A549 treated with GW870086 at 1 μM for 4 hours (cell line): Measurements from ENCODE around the gene ICAM1. TPM values are rescaled to one million over a fixed set of nuclear protein-coding genes. Genes with fewer than 3 reads are reported as not detected.

Experiments
- total RNA-seq: library from RNA; stranded (reverse); fragments of 200-300 nt; extraction: Qiagen RNA extraction; gene quantifications from 5 replicates; pipeline ENCODE4 v1.2.3, GENCODE V29; 2022; ENCODE audit warnings: low read depth

ICAM1 gene, protein sequence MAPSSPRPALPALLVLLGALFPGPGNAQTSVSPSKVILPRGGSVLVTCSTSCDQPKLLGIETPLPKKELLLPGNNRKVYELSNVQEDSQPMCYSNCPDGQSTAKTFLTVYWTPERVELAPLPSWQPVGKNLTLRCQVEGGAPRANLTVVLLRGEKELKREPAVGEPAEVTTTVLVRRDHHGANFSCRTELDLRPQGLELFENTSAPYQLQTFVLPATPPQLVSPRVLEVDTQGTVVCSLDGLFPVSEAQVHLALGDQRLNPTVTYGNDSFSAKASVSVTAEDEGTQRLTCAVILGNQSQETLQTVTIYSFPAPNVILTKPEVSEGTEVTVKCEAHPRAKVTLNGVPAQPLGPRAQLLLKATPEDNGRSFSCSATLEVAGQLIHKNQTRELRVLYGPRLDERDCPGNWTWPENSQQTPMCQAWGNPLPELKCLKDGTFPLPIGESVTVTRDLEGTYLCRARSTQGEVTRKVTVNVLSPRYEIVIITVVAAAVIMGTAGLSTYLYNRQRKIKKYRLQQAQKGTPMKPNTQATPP
- 3.4 to 5.5 TPM (median 4.2 TPM) in 5 replicates for total RNA-seq

DNA sequence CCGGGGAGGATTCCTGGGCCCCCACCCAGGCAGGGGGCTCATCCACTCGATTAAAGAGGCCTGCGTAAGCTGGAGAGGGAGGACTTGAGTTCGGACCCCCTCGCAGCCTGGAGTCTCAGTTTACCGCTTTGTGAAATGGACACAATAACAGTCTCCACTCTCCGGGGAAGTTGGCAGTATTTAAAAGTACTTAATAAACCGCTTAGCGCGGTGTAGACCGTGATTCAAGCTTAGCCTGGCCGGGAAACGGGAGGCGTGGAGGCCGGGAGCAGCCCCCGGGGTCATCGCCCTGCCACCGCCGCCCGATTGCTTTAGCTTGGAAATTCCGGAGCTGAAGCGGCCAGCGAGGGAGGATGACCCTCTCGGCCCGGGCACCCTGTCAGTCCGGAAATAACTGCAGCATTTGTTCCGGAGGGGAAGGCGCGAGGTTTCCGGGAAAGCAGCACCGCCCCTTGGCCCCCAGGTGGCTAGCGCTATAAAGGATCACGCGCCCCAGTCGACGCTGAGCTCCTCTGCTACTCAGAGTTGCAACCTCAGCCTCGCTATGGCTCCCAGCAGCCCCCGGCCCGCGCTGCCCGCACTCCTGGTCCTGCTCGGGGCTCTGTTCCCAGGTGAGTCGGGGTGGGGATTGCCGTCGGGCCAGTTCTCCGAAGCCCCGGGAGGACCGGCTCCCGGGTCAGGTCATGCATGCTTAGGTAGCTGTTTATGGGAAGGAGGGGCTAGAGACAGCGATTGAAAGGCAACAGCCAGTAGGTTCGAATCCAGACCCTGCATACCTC is at the start of gene ICAM1:
ICAM1 (plus strand) TSS at position 505 of the 779 bp plus-strand sequence; CDS start at position 545, 40 bp downstream.

DNA sequence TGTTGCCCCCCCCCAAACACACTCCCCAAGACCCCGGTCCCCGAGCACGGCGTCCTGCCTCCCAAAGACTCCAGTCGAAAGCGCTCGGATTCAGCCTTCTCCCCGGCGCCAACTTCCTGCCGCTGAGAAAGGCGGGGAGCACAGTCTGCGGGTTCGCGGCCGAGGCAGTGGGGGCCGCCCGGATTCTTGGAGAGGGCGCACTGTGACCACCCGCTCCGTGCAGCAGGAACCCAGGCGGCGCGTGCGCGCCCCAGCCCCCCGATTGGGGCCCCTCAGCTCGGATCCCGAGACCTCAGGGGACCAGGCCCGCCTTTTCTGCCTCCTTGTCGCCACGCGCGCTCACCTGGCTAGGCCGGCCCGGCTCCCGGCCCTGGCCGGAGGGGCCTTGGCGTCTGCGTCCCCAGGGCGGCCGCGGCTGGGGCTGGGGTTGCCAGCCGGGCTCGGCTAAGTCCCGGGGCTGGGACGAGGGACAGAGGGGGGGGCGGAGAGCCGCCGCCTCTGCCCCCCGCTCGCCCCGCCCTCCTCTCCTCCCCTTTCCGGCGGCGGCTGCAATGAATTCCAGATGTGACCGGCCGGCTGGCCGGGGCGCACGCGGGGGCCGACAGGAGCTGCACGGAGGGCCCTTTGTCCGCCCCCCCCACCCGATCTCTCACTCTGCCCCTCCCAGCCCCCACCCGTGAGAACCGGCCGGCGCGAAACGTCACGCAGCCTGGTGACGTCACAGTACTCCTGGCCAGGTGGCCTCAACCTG is 39.9 kb upstream of the ICAM1 start, which contains the start of gene S1PR2:
S1PR2 (minus strand) TSS at position 471 of the 751 bp plus-strand sequence. CDS start 6,426 bp downstream, outside the sequence.

DNA sequence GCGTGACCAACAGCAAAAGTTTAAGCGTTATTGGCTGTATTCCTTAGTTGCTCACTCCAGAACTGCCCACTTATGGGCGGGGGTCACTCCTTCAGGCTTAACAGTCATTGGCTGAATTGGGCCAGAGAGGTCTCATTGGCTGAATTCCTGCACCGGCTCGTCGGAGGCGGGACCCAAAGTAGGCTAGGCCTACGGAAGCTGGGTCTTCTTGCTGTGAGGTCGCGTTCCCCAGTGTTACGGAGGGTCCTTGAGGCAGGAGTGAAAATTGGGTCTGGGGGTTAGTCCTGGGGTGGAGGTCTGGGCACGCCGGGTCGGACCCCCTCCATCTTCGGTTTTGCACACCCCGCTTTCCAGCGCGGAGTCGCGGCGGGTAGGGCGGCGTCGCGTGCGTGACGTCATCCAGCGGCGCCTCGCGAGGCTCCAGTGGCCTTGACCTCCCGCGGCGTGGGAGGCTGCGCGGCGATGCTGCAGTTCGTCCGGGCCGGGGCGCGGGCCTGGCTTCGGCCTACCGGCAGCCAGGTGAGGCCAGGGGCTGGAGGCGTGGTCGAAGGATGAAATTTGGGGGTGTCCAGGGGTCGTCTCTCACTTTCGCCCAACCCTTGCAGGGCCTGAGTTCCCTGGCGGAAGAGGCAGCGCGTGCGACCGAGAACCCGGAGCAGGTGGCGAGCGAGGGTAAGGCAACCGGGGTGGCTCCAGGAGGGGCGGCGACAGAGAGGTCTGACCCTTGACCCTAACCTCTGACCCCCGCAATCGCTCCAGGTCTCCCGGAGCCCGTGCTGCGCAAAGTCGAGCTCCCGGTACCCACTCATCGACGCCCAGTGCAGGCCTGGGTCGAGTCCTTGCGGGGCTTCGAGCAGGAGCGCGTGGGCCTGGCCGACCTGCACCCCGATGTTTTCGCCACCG is 18.9 kb upstream of the ICAM1 start, which contains the start of gene MRPL4:
MRPL4 (plus strand) TSS at position 423 of the 903 bp plus-strand sequence; CDS start at position 463, 40 bp downstream.

DNA sequence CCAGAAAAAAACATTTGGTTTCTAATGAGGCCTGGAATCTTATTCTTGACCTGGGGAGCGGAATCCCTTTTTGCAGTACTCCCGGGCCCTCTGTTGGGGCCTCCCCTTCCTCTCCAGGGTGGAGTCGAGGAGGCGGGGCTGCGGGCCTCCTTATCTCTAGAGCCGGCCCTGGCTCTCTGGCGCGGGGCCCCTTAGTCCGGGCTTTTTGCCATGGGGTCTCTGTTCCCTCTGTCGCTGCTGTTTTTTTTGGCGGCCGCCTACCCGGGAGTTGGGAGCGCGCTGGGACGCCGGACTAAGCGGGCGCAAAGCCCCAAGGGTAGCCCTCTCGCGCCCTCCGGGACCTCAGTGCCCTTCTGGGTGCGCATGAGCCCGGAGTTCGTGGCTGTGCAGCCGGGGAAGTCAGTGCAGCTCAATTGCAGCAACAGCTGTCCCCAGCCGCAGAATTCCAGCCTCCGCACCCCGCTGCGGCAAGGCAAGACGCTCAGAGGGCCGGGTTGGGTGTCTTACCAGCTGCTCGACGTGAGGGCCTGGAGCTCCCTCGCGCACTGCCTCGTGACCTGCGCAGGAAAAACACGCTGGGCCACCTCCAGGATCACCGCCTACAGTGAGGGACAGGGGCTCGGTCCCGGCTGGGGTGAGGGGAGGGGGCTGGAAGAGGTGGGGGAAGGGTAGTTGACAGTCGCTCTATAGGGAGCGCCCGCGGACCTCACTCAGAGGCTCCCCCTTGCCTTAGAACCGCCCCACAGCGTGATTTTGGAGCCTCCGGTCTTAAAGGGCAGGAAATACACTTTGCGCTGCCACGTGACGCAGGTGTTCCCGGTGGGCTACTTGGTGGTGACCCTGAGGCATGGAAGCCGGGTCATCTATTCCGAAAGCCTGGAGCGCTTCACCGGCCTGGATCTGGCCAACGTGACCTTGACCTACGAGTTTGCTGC is 16.1 kb downstream of the ICAM1 start, which contains the start of gene ICAM4:
ICAM4 (plus strand) TSS at position 153 of the 935 bp plus-strand sequence; CDS start at position 211, 58 bp downstream.

DNA sequence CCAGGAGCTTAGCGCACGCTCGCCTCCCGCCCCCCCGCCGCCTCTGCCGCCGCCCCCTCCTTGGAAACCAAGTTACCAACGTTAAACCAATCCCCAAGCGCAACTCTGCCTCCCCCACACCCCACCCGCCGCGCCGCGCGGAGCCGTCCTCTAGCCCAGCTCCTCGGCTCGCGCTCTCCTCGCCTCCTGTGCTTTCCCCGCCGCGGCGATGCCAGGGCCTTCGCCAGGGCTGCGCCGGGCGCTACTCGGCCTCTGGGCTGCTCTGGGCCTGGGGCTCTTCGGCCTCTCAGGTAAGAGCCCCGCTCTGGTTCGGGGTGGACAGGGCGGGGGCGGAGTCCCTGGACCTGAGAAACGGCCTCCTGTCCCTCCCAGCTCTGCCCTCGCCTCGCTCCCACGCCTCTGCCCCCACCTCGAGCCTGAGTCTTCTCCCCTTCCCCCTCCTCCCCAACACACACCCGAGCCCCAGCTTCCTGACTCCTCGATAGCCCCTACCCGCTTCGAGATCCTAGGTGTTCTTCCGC is 19.0 kb downstream of the ICAM1 start, which contains the start of gene ICAM5:
ICAM5 (plus strand) TSS at position 117 of the 521 bp plus-strand sequence; CDS start at position 209, 92 bp downstream.

DNA sequence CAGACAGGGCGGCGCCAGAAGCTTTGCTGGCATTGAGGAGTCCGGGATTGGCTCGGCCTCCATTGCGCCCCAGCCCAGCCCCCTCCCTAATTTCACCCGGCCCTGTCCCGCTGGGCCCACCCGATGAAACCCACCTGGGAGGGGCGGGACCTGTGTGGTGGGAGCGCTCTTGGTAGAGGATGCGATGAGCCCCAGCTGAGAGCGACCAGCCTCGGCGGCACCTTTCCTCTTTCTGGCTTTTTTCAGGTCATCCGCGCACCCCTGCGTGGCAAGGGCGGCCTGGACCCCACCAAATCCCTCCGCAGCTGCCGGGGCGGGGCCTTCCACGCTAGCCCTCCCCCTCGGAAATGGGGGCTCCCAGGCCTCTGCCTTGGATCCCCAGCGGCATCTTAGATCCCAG is 38.5 kb downstream of the ICAM1 start, which contains the start of gene ZGLP1:
ZGLP1 (minus strand) TSS at position 393 of the 400 bp plus-strand sequence.

DNA sequence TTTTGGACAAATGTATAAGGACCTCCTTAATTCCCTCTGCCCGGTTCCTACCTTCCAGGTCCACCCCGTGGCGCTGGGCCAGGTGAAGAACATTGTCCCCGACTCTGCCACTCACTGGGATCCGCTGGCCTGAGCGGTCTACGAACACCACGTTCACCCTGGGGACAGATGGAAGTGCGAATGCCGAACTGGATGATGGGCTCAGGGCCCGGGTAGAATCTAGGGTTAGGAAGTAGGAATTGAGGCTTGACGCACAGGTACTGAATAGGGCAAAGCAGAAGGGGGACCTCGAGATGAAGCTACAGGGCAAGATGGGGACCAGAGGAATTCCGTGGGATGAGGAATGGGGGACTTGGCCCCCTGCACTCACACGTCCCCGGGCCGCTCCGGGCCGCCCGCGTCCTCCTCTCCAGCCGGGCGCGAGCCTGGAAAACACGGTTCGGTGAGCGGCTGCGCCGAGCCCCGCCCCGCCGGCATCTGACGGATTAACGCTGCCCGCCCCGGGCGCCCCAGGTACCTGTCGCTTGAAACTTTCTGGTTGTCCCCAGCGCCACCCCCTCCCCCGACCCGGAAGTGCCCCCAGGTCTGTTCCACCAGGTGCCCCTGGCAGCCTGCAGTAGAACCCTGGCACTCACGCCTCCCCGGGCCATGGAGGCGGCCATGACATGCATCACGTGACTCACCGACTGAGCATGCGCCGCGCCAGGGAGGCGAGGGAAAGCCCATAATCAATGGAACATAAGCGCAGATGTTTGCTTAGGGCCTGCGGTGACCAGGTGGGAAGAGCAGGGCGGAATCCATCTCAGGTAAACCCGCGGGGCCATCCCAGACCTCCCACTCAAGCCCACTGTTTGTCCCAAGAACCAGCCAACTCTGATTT is 44.7 kb downstream of the ICAM1 start, which contains the start of gene FDX2:
FDX2 (minus strand) TSS at position 681 of the 880 bp plus-strand sequence; CDS start at position 662, 19 bp downstream.

DNA sequence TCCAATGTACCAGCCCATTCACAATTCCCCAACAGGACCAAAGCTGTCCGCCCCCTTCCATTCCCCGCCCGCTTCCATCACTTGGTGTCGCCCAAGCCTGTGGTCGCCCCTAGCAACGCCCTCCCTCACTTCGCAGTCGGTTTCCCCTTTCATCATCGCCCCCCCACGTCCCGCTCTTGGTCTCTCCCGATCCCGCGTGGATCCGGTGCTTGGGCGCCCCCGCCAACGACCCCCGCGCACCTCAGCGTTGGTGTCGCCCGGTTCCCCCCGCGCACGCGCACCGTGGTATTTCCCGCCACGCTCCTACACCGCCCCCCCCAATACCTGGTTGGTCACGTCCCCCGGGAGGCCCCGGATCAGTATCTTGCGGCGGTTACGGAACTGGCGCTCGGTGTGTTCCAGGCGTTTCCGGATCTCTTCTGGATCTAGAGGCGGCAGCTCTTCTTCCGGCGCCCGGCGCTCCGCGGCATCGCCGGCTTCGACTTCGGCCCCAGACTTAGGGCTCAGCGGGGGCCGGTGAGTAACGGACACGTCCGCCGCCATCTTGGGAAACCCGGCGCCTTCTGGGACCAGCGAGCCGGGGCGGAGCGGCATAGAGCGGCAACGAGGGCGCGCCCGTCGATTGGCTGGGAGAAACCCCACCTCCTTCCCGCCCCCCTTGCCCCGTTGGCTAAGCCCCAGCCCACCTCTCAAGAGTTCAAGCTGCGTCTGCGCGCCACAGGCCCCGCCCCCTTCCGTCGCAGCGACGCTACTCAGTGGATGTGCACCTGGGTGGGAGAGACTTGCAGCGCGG is 62.2 kb downstream of the ICAM1 start, which contains the start of gene RAVER1:
RAVER1 (minus strand) TSS at position 565 of the 793 bp plus-strand sequence; CDS start at position 543, 22 bp downstream.

Other genes with a start within 250 kb of the ICAM1 start
- gene SHFL, start 184.8 kb upstream of the ICAM1 start, total RNA-seq: 6.4 to 8.6 TPM (median 7.5 TPM) in 5 replicates
- gene ANGPTL6, start 168.4 kb upstream of the ICAM1 start, total RNA-seq: 0.06 to 0.23 TPM (median 0.09 TPM) in 3 of 5 replicates, not detected in the others
- 42.9 to 59.9 TPM (median 49.7 TPM) in 5 replicates for gene PPAN, start 164.8 kb upstream of the ICAM1 start, total RNA-seq
- 5.2 to 10.9 TPM (median 7.6 TPM) in 5 replicates for gene P2RY11, start 159.4 kb upstream of the ICAM1 start, total RNA-seq
- 151 to 181 TPM (median 159 TPM) in 5 replicates for gene EIF3G, start 151.2 kb upstream of the ICAM1 start, total RNA-seq
- 52.7 to 62.9 TPM (median 60.8 TPM) in 5 replicates for gene DNMT1, start 76.2 kb upstream of the ICAM1 start, total RNA-seq
- 0.73 to 1.1 TPM (median 0.81 TPM) in 5 replicates for gene S1PR2, start 39.8 kb upstream of the ICAM1 start, total RNA-seq
- gene MRPL4, start 18.9 kb upstream of the ICAM1 start, total RNA-seq: 58.5 to 83.8 TPM (median 72.0 TPM) in 5 replicates
- 0.09 TPM in 1 of 5 replicates, not detected in the others for gene ICAM4, start 15.8 kb downstream of the ICAM1 start, total RNA-seq
- gene ICAM5, start 18.8 kb downstream of the ICAM1 start, total RNA-seq: 0.34 to 1.1 TPM (median 0.61 TPM) in 5 replicates
- gene ZGLP1, start 38.7 kb downstream of the ICAM1 start, total RNA-seq: 1.1 to 2.2 TPM (median 1.9 TPM) in 5 replicates
- 22.7 to 31.5 TPM (median 31.3 TPM) in 5 replicates for gene FDX2, start 44.9 kb downstream of the ICAM1 start, total RNA-seq
- gene RAVER1, start 62.4 kb downstream of the ICAM1 start, total RNA-seq: 20.8 to 29.6 TPM (median 28.0 TPM) in 5 replicates
- 6.4 to 10.8 TPM (median 8.0 TPM) in 5 replicates for gene ICAM3, start 68.5 kb downstream of the ICAM1 start, total RNA-seq
- gene TYK2, start 109.5 kb downstream of the ICAM1 start, total RNA-seq: 30.3 to 45.0 TPM (median 41.7 TPM) in 5 replicates
- 166 to 192 TPM (median 181 TPM) in 5 replicates for gene CDC37, start 132.4 kb downstream of the ICAM1 start, total RNA-seq
- gene PDE4A, start 149.4 kb downstream of the ICAM1 start, total RNA-seq: 3.7 to 5.1 TPM (median 4.4 TPM) in 5 replicates
- 46.6 to 65.5 TPM (median 53.7 TPM) in 5 replicates for gene KEAP1, start 232.2 kb downstream of the ICAM1 start, total RNA-seq
- gene S1PR5, start 246.3 kb downstream of the ICAM1 start, total RNA-seq: 1.2 to 2.2 TPM (median 1.9 TPM) in 5 replicates